Aorta (tissue), 5 donors: ENCODE measurements around the gene CD2. TPM values are rescaled to one million over a fixed set of nuclear protein-coding genes. Genes with fewer than 3 reads are reported as not detected.

Experiments
- ATAC-seq: fragments of 200-7000 bp; cut with Tn5 transposase; one replicate; pipeline ENCODE4 v1.9.1; 2022; ENCODE audit warnings: moderate library complexity; ENCODE audit not compliant: low FRiP score
- DNase-seq, 2 donors: peaks; one replicate each; pipeline ENCODE4 v3.0.0-alpha.2; 2020
- H3K27ac ChIP-seq, 2 donors: one replicate each; pipeline ENCODE4 v1.5.1; 2013; ENCODE audit warnings: low read length in 2 of 2, mild to moderate bottlenecking in 2 of 2, moderate library complexity in 2 of 2, control low read depth in 1 of 2, inconsistent platforms in 1 of 2, low read depth in 1 of 2
- H3K27me3 ChIP-seq, 2 donors: one replicate each; pipeline ENCODE4 v1.6.1; 2013; ENCODE audit warnings: control low read depth in 1 of 2, low read length in 1 of 2, mild to moderate bottlenecking in 1 of 2, moderate library complexity in 1 of 2; ENCODE audit not compliant: insufficient read depth in 2 of 2, control insufficient read depth in 1 of 2
- H3K36me3 ChIP-seq, 2 donors: one replicate each; pipeline ENCODE4 v1.6.1; 2013; ENCODE audit warnings: control low read depth in 1 of 2, low read length in 1 of 2, mild to moderate bottlenecking in 1 of 2; ENCODE audit not compliant: insufficient read depth in 2 of 2, control insufficient read depth in 1 of 2
- H3K4me1 ChIP-seq, 2 donors: one replicate each; pipeline ENCODE4 v1.6.1; 2013; ENCODE audit warnings: low read length in 2 of 2, control low read depth in 1 of 2, mild to moderate bottlenecking in 1 of 2, moderate library complexity in 1 of 2; ENCODE audit not compliant: insufficient read depth in 2 of 2, control insufficient read depth in 1 of 2
- H3K4me3 ChIP-seq, 2 donors: one replicate each; pipeline ENCODE4 v1.5.1; 2013; ENCODE audit warnings: low read length in 2 of 2, control low read depth in 1 of 2, mild to moderate bottlenecking in 1 of 2
- H3K9me3 ChIP-seq: one replicate; pipeline ENCODE4 v1.6.1; 2013; ENCODE audit warnings: mild to moderate bottlenecking, low read length; ENCODE audit not compliant: control insufficient read depth
- WGBS, 2 donors: extraction: QIAGEN DNeasy Blood & Tissue Kit; methylation state at CpG; one replicate each; pipeline ENCODE4 v1.1.7; 2013; 5-methylcytosine and 5-hydroxymethylcytosine counted together
- intact Hi-C, 2 donors: fragments of 100-400 bp; cut with DNase I; formaldehyde crosslinking; loops; one replicate each; pipeline versions ENCODE4 v1.14.2 to v1.15.0; 2022
- polyA plus RNA-seq, 2 donors: library from polyadenylated mRNA; stranded (reverse); fragments of 200-250 nt; gene quantifications; one replicate each; pipeline ENCODE4 v1.2.3, GENCODE V29; 2013
- total RNA-seq, 2 donors: library from RNA; stranded (reverse); fragmentation: NEBNext Ultra II Directional; extraction: Animal tissue kit (Norgen Biotek cat#: 25700); gene quantifications; one replicate each; pipeline ENCODE4 v1.2.1, GENCODE V29; 2021
- donor health status: healthy with polysubstance abuse.
- donor health status: Bipolar disorder and iron deficiency.
- donor health status: DM: no; HTN: no; CAD: no.
- donor health status: DM: no; HTN: no; CAD: no.
- donor health status: DM: yes; HTN: yes; CAD: no.

Gene CD2
- total and polyA plus RNA-seq, 4 donors: 0.74 to 12.0 (median 4.9) TPM

GRCh38 chr1:116724765-116725375 lies 29.4 kb upstream of the CD2 start:
- ATAC-seq (no peak), DNase-seq (peak in 1 of 2 donors; percentile 58)
- no peak overlapping the region for H3K27ac ChIP-seq
- H3K36me3 ChIP-seq: no peaks in the 10 kb centered on the region
- H3K4me3 ChIP-seq: no peak overlapping the region
- intact Hi-C loops: loop anchor here in 1 of 2 donors (5.0 kb wide), 1 partner anchor 327 kb away; no protein-coding TSS in a partner anchor
- 58 to 63% methylated on average over 7 of the region's 7 CpGs for WGBS, 2 donors
- H3K27me3 ChIP-seq: no peaks in the 10 kb centered on the region
- no peaks in the 10 kb centered on the region for H3K4me1 ChIP-seq
- peaks cover 1% of the 10 kb centered on the region for H3K9me3 ChIP-seq

DNA sequence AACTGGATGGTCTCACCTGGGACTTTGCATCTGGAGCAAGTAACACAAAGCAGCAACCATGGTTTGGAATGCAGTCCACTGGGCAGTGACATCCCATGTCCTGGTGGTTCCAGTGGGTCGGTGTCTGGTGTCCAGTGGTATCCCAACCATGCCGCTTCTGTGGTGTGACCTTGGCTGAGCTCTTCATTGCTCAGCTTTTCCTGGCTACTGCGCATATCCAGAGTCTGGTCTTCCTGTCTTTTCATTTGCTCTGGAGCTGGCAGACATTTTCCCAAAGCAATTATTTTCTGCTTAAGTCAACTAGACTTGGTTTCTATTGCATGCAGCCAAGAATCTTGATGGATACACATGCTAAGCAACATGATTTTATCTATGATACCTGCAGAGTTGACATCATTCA lies 28.4 kb upstream of the CD2 start:
- WGBS, 2 donors: 14 to 69% methylated on average over 3 of the region's 3 CpGs
- Histone ChIP-seq H3K4me1 (no peaks in the 10 kb centered on the region), H3K9me3 (peaks cover 1% of the 10 kb centered on the region), H3K4me3 (no peak overlapping the region), H3K27me3 (no peaks in the 10 kb centered on the region), H3K36me3 (no peaks in the 10 kb centered on the region), H3K27ac (no peak overlapping the region)
- DNase-seq (no peak), ATAC-seq (no peak)
- intact Hi-C loops: no loop called here

DNA sequence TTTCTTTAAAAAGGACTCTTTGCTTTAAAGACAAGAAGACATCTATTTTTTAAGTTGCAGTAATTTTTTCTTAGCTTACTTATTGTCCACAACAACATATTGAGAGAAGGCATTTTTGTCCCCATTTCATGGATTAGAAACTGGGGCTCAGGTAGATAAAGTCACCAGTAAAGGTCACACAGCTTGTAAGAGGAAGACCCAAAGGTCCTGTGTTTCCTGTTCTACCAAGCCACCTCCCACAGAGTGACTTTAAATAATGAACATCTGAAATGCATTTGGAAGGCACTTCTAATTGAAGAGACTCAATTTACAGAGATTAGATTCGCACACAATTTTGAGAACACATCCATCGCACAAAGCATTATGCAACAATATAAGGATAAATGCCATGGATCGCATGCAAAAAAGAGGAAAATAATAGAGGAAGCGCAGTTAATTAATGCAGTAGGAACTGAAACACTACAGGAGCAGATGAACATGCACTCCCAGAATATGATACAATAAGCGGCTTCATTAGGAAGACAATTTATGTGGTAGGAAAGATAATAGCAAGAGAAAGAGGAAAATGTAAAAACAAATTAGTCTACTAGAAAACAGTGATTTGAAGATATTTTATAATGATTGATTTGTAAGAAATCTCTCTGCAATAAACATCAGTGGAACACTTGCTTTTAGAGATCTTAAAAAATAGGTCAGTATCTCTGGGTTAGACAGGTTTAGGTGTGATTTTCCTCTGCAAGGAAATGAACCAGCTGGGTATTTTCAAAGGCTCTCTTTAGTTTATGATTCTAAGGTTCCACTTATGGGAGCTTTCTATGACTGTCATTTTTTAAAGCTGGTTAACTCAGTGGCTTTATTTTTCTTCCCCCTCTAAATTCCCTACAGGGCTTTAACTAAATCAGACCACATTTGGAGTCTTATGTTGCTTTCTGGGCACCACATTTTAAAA lies 27.1 kb upstream of the CD2 start:
- Histone ChIP-seq H3K4me1 (no peaks in the 10 kb centered on the region), H3K4me3 (no peak overlapping the region), H3K27me3 (no peaks in the 10 kb centered on the region), H3K36me3 (no peaks in the 10 kb centered on the region), H3K27ac (no peak overlapping the region), H3K9me3 (no peaks in the 10 kb centered on the region)
- DNase-seq (no peak), ATAC-seq (no peak)
- 91 to 96% methylated on average over 5 of the region's 5 CpGs for WGBS, 2 donors
- intact Hi-C loops: no loop called here

GRCh38 chr1:116731439-116731838 lies 22.8 kb upstream of the CD2 start:
- intact Hi-C loops: loop anchor here in 1 of 2 donors (10.0 kb wide), 1 partner anchor 393 kb away; the partner anchor contains the start of gene TRIM45
- no peak overlapping the region for H3K4me3 ChIP-seq
- H3K9me3 ChIP-seq: no peaks in the 10 kb centered on the region
- no peaks in the 10 kb centered on the region for H3K36me3 ChIP-seq
- no peaks in the 10 kb centered on the region for H3K4me1 ChIP-seq
- DNase-seq: no peak
- ATAC-seq: no peak
- H3K27me3 ChIP-seq: no peaks in the 10 kb centered on the region
- H3K27ac ChIP-seq: no peak overlapping the region

- Histone ChIP-seq H3K36me3 (no peaks in the 10 kb centered on the region), H3K4me3 (no peak overlapping the region), H3K4me1 (no peaks in the 10 kb centered on the region), H3K27ac (no peak overlapping the region), H3K9me3 (no peaks in the 10 kb centered on the region), H3K27me3 (no peaks in the 10 kb centered on the region)
- intact Hi-C loops: loop anchor here in 1 of 2 donors (10.0 kb wide), 1 partner anchor 392 kb away; the partner anchor contains the start of gene TRIM45
- DNase-seq: no peak
- WGBS, 2 donors: 96 to 97% methylated on average over 6 of the region's 6 CpGs
- no peak for ATAC-seq
Observed at GRCh38 chr1:116732726-116733125, 21.5 kb upstream of the CD2 start.

GRCh38 chr1:116733476-116734365 lies 20.5 kb upstream of the CD2 start:
- Histone ChIP-seq H3K4me1 (no peaks in the 10 kb centered on the region), H3K27ac (no peak overlapping the region), H3K36me3 (no peaks in the 10 kb centered on the region), H3K9me3 (no peaks in the 10 kb centered on the region), H3K4me3 (no peak overlapping the region), H3K27me3 (no peaks in the 10 kb centered on the region)
- intact Hi-C loops: loop anchor here in 1 of 2 donors (10.0 kb wide), 1 partner anchor 391 kb away; the partner anchor contains the start of gene TRIM45
- ATAC-seq (no peak), DNase-seq (no peak)
- 90 to 91% methylated on average over 5 of the region's 5 CpGs for WGBS, 2 donors

DNA sequence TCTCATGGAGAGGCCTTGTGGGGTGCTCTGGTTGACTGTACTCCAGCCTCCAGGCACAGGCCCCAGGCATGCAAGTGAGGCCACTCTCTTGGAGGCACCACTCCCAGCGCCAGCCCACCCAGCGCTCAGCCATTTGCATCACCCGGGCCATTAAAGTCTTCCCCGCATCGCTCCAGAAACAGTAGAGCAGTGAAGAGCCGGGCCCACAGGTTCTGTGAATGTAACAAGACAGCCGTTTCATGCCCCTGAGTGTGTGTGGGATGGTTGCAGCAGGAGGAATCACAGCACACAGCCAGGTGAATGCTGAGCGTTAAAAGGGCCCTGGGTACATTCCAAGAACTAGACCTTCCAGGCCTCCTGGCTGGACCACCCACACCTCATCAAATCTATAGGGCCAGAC lies 19.0 kb upstream of the CD2 start:
- H3K36me3 ChIP-seq: no peaks in the 10 kb centered on the region
- WGBS, 2 donors: 85 to 88% methylated on average over 8 of the region's 8 CpGs
- no peaks in the 10 kb centered on the region for H3K27me3 ChIP-seq
- ATAC-seq (no peak), DNase-seq (no peak)
- H3K4me1 ChIP-seq: no peaks in the 10 kb centered on the region
- no peak overlapping the region for H3K27ac ChIP-seq
- no peaks in the 10 kb centered on the region for H3K9me3 ChIP-seq
- intact Hi-C loops: loop anchor here (5.0 to 10.0 kb wide), 2 partner anchors 322 to 390 kb away; partner anchors contain the start of gene TRIM45 (in 1 of the 2)
- H3K4me3 ChIP-seq: no peak overlapping the region
